DND-41 (cell line): ENCODE results near the gene CLEC2D.

Experiments used
- EZH2 ChIP-seq: IDR thresholded peaks from 3 replicates; pipeline ENCODE4 v1.6.1; 2012; ENCODE audit warnings: borderline replicate concordance, low read depth, mild to moderate bottlenecking, moderate library complexity, low read length, inconsistent platforms; ENCODE audit not compliant: severe bottlenecking
- TF ChIP-seq, protein P1 (sequence below): IDR thresholded peaks from 2 replicates; pipeline ENCODE4 v1.5.1; 2012; ENCODE audit warnings: borderline replicate concordance, low read length, moderate library complexity, mild to moderate bottlenecking; ENCODE audit not compliant: poor library complexity, severe bottlenecking; ENCODE audit errors: extremely low read depth

GRCh38 chr12:9660046-9660445 is 9.5 kb upstream of the CLEC2D start:
- TF ChIP-seq, protein P1, sequence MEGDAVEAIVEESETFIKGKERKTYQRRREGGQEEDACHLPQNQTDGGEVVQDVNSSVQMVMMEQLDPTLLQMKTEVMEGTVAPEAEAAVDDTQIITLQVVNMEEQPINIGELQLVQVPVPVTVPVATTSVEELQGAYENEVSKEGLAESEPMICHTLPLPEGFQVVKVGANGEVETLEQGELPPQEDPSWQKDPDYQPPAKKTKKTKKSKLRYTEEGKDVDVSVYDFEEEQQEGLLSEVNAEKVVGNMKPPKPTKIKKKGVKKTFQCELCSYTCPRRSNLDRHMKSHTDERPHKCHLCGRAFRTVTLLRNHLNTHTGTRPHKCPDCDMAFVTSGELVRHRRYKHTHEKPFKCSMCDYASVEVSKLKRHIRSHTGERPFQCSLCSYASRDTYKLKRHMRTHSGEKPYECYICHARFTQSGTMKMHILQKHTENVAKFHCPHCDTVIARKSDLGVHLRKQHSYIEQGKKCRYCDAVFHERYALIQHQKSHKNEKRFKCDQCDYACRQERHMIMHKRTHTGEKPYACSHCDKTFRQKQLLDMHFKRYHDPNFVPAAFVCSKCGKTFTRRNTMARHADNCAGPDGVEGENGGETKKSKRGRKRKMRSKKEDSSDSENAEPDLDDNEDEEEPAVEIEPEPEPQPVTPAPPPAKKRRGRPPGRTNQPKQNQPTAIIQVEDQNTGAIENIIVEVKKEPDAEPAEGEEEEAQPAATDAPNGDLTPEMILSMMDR = no peak
- no peak for TF ChIP-seq EZH2
